SK-N-SH treated with all-trans-retinoic acid at 6 μM for 48 hours (cell line): ENCODE results near the gene PTPRT.

Source experiments
- ATAC-seq: fragments of 200-7000 bp; cut with Tn5 transposase; 3 replicates; pipeline ENCODE4 v1.9.1; 2020; ENCODE audit warnings: mild to moderate bottlenecking, moderate library complexity
- BACH2 ChIP-seq: fragments of 250-450 bp; sonication (Bioruptor Pico); IDR thresholded peaks from 2 replicates; pipeline ENCODE4 v1.9.0; 2021; ENCODE audit warnings: mild to moderate bottlenecking, borderline replicate concordance
- ESRRG ChIP-seq: fragments of 250-450 bp; sonication (Bioruptor Pico); IDR thresholded peaks from 2 replicates; pipeline ENCODE4 v1.6.1; 2021; ENCODE audit warnings: mild to moderate bottlenecking
- GLIS3 ChIP-seq: fragments of 250-450 bp; sonication (Bioruptor Pico); IDR thresholded peaks from 2 replicates; pipeline ENCODE4 v1.5.0; 2020; ENCODE audit warnings: mild to moderate bottlenecking, moderate library complexity
- ISL1 ChIP-seq: fragments of 250-450 bp; sonication (Bioruptor Pico); IDR thresholded peaks from 2 replicates; pipeline ENCODE4 v2.1.2; 2022; ENCODE audit warnings: mild to moderate bottlenecking, moderate library complexity
- OSR1 ChIP-seq: fragments of 250-450 bp; sonication (Bioruptor Pico); IDR thresholded peaks from 2 replicates; pipeline ENCODE4 v1.8.0; 2022; ENCODE audit warnings: moderate library complexity, mild to moderate bottlenecking, inconsistent platforms
- PPARA ChIP-seq: fragments of 250-450 bp; sonication (Bioruptor Pico); IDR thresholded peaks from 2 replicates; pipeline ENCODE4 v1.5.0; 2020; ENCODE audit warnings: mild to moderate bottlenecking, borderline replicate concordance
- RARB ChIP-seq: fragments of 250-450 bp; sonication (Bioruptor Pico); IDR thresholded peaks from 2 replicates; pipeline ENCODE4 v1.8.0; 2021; ENCODE audit warnings: mild to moderate bottlenecking, moderate library complexity
- TCF4 ChIP-seq: fragments of 250-450 bp; sonication (Bioruptor Pico); IDR thresholded peaks from 2 replicates; pipeline ENCODE4 v1.8.0; 2021; ENCODE audit warnings: mild to moderate bottlenecking, moderate library complexity, borderline replicate concordance
- TOX ChIP-seq: fragments of 250-450 bp; sonication (Bioruptor Pico); IDR thresholded peaks from 2 replicates; pipeline ENCODE4 v1.8.0; 2021; ENCODE audit warnings: mild to moderate bottlenecking, moderate library complexity, borderline replicate concordance
- ZC3H10 ChIP-seq: fragments of 250-450 bp; sonication (Bioruptor Pico); IDR thresholded peaks from 2 replicates; pipeline ENCODE4 v1.5.1; 2021; ENCODE audit warnings: mild to moderate bottlenecking, moderate library complexity
- ZFP3 ChIP-seq: fragments of 250-450 bp; sonication (Bioruptor Pico); IDR thresholded peaks from 2 replicates; pipeline ENCODE4 v1.5.0; 2020; ENCODE audit warnings: mild to moderate bottlenecking, moderate library complexity
- ZNF8 ChIP-seq: fragments of 450-650 bp; formaldehyde crosslinking; IDR thresholded peaks from 2 replicates; pipeline ENCODE4 v1.5.0; 2020; ENCODE audit warnings: mild to moderate bottlenecking, moderate library complexity
- TF ChIP-seq, protein P1 (sequence below): fragments of 250-450 bp; sonication (Bioruptor Pico); IDR thresholded peaks from 2 replicates; pipeline ENCODE4 v1.5.0; 2020; ENCODE audit warnings: mild to moderate bottlenecking, moderate library complexity
- TF ChIP-seq, protein P2 (sequence below): fragments of 250-450 bp; sonication (Bioruptor Pico); IDR thresholded peaks from 2 replicates; pipeline ENCODE4 v1.5.1; 2021; ENCODE audit warnings: mild to moderate bottlenecking, moderate library complexity
- TF ChIP-seq, protein P3 (sequence below): fragments of 250-450 bp; sonication (Bioruptor Pico); IDR thresholded peaks from 2 replicates; pipeline ENCODE4 v1.8.0; 2020; ENCODE audit warnings: mild to moderate bottlenecking, moderate library complexity, borderline replicate concordance
- TF ChIP-seq, protein P4 (sequence below): fragments of 250-450 bp; sonication (Bioruptor Pico); IDR thresholded peaks from 2 replicates; pipeline ENCODE4 v1.5.1; 2020; ENCODE audit warnings: low read depth, mild to moderate bottlenecking, moderate library complexity

PTPRT gene

DNA sequence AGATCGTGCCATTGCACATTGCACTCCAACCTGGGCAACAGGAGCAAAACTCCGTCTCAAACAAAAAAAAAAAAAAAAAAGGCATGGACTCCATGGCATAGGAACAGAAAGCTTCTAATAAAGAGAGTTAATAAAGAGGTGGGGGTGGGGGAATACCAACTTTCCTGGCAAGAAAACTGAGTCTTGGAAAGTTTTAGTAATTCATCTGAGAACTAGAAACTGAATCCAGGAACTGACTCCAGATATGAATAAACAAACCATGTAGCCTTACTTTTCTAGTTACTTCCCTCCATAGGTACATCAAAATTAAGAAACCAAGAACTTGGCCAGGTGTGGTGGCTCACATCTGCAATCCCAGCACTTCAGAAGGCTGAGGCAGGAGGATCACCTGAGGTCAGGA, 38.5 kb downstream of the PTPRT start:
- TF ChIP-seq, protein P1, sequence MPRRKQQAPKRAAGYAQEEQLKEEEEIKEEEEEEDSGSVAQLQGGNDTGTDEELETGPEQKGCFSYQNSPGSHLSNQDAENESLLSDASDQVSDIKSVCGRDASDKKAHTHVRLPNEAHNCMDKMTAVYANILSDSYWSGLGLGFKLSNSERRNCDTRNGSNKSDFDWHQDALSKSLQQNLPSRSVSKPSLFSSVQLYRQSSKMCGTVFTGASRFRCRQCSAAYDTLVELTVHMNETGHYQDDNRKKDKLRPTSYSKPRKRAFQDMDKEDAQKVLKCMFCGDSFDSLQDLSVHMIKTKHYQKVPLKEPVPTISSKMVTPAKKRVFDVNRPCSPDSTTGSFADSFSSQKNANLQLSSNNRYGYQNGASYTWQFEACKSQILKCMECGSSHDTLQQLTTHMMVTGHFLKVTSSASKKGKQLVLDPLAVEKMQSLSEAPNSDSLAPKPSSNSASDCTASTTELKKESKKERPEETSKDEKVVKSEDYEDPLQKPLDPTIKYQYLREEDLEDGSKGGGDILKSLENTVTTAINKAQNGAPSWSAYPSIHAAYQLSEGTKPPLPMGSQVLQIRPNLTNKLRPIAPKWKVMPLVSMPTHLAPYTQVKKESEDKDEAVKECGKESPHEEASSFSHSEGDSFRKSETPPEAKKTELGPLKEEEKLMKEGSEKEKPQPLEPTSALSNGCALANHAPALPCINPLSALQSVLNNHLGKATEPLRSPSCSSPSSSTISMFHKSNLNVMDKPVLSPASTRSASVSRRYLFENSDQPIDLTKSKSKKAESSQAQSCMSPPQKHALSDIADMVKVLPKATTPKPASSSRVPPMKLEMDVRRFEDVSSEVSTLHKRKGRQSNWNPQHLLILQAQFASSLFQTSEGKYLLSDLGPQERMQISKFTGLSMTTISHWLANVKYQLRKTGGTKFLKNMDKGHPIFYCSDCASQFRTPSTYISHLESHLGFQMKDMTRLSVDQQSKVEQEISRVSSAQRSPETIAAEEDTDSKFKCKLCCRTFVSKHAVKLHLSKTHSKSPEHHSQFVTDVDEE (CRISPR knock-in tag), result no peak
- TF ChIP-seq, protein P2, sequence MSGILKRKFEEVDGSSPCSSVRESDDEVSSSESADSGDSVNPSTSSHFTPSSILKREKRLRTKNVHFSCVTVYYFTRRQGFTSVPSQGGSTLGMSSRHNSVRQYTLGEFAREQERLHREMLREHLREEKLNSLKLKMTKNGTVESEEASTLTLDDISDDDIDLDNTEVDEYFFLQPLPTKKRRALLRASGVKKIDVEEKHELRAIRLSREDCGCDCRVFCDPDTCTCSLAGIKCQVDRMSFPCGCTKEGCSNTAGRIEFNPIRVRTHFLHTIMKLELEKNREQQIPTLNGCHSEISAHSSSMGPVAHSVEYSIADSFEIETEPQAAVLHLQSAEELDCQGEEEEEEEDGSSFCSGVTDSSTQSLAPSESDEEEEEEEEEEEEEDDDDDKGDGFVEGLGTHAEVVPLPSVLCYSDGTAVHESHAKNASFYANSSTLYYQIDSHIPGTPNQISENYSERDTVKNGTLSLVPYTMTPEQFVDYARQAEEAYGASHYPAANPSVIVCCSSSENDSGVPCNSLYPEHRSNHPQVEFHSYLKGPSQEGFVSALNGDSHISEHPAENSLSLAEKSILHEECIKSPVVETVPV (CRISPR knock-in tag), result no peak
- TF ChIP-seq, protein P3, sequence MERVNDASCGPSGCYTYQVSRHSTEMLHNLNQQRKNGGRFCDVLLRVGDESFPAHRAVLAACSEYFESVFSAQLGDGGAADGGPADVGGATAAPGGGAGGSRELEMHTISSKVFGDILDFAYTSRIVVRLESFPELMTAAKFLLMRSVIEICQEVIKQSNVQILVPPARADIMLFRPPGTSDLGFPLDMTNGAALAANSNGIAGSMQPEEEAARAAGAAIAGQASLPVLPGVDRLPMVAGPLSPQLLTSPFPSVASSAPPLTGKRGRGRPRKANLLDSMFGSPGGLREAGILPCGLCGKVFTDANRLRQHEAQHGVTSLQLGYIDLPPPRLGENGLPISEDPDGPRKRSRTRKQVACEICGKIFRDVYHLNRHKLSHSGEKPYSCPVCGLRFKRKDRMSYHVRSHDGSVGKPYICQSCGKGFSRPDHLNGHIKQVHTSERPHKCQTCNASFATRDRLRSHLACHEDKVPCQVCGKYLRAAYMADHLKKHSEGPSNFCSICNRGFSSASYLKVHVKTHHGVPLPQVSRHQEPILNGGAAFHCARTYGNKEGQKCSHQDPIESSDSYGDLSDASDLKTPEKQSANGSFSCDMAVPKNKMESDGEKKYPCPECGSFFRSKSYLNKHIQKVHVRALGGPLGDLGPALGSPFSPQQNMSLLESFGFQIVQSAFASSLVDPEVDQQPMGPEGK (CRISPR knock-in tag), result no peak
- TF ChIP-seq PPARA (CRISPR knock-in tag) (no peak), GLIS3 (no peak), TOX (CRISPR knock-in tag) (no peak), ZNF8 (CRISPR knock-in tag) (no peak), TCF4 (CRISPR knock-in tag) (no peak), ZC3H10 (CRISPR knock-in tag) (no peak), OSR1 (CRISPR knock-in tag) (no peak), ESRRG (CRISPR knock-in tag) (no peak)
- TF ChIP-seq, protein P4, sequence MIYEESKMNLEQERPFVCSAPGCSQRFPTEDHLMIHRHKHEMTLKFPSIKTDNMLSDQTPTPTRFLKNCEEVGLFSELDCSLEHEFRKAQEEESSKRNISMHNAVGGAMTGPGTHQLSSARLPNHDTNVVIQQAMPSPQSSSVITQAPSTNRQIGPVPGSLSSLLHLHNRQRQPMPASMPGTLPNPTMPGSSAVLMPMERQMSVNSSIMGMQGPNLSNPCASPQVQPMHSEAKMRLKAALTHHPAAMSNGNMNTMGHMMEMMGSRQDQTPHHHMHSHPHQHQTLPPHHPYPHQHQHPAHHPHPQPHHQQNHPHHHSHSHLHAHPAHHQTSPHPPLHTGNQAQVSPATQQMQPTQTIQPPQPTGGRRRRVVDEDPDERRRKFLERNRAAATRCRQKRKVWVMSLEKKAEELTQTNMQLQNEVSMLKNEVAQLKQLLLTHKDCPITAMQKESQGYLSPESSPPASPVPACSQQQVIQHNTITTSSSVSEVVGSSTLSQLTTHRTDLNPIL (CRISPR knock-in tag), result no peak
- no peak for ATAC-seq

DNA sequence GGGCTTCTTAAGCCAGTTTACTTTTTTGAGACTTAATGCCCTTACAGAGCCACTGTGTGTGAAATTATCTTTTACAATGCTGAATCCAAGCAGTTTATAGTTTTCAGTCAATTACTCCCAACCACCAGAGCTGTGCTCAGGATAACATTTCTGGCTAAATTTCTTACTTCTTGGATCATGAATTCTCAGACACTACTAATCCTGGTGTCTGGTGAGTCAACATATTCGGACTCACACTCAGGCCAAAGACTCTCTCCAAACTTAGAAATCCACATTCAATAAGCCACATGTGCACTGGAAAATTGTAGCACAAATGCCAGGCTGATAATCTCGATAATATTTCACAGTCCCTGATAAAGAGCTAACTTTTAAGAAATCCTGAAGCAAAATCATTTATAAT, 49.0 kb downstream of the PTPRT start:
- no peak for ATAC-seq
- TF ChIP-seq, protein P3 (CRISPR knock-in tag), result no peak

DNA sequence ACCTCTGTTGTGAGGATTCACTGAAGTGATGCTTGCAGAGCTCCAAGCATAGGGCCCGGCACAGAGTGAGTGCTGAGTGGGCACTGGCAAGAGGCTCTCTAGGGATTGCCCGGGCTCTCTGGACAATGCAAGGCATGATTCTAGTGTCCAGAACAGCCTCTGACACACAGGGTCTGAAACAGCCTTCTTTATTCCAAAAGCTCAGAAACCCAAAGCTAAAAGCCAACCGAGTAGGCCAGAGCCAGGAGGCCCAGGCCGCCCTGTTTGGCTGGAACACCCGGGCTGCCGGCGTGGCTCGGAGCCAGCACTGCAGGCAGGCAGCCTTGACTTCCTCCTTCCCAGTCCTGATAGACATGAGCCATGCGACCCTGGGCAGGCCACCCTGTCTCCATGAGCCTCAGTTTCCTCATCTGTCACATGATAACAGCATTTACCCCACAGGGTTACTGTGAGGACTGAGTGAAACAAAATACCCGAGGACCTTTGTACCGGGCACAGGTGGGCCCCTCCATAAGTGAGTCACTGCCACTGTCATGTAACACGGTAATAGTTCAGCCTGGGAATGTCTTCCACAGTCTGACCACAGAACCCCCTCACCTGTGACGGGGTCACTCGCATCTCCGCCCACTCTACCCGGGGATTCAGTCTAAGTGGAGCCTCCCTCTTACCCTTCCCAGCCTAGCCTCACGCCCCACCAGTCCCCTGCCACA, 51.5 kb downstream of the PTPRT start:
- no peak for TF ChIP-seq RARB (CRISPR knock-in tag)
- ATAC-seq, result no peak

DNA sequence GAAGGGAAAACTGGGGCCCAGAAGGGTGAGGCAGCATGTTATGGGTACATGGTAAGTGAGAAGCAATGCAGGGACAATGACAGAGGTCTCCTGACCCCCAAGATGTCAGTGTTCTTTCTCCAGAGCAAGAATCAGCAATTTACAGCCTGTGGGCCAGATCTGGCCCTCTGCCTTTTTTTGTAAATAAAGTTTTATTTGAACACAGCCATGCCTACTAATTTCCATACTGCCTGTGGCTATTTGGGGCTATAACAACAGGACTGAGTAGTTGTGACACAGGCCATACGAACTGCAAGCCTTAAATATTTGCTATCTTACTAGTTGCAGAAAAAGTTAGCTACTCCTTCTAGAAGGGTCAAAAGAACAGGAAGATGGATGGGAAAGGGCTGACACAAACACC, 52.5 kb downstream of the PTPRT start:
- no peak for ATAC-seq
- no peak for TF ChIP-seq ZNF8 (CRISPR knock-in tag)
- TF ChIP-seq OSR1 (CRISPR knock-in tag), result no peak
- TF ChIP-seq, protein P4 (CRISPR knock-in tag), result no peak
- TF ChIP-seq, protein P3 (CRISPR knock-in tag), result no peak
- TF ChIP-seq ZFP3 (CRISPR knock-in tag), result no peak
- no peak for TF ChIP-seq TCF4 (CRISPR knock-in tag)
- TF ChIP-seq ISL1 (CRISPR knock-in tag), result no peak
- TF ChIP-seq, protein P1 (CRISPR knock-in tag), result no peak
- TF ChIP-seq ZC3H10 (CRISPR knock-in tag), result no peak
- no peak for TF ChIP-seq BACH2 (CRISPR knock-in tag)
- TF ChIP-seq, protein P2 (CRISPR knock-in tag), result no peak
